HepG2 (cell line): ENCODE results near the gene PUS3. TPM values are rescaled to one million over a fixed set of nuclear protein-coding genes. Genes with fewer than 3 reads are reported as not detected.

Experiments
- ATAC-seq: fragments of 200-7000 bp; cut with Tn5 transposase; 3 replicates; pipeline ENCODE4 v1.9.1; 2020; ENCODE audit warnings: mild to moderate bottlenecking, moderate library complexity
- BruUV-seq: library from RNA; stranded (reverse); fragments of 400-500 nt; replicated peaks from 2 replicates; lab custom pipeline; 2021; lab: Mats Ljungman, UMichigan
- CTCF ChIA-PET: fragments of 300-600 bp; formaldehyde crosslinking; extraction: SDS; loops from one replicate; lab custom pipeline; 2021; ENCODE audit warnings: low total read pairs, inconsistent platforms, low intra/inter-chr PET ratio; lab: Yijun Ruan, JAX
- POLR2A ChIA-PET: fragments of 350-600 bp; sonication (Branson Sonifier 250); formaldehyde crosslinking; loops from one replicate; lab custom pipeline; 2020; ENCODE audit warnings: antibody characterized with exemption, inconsistent platforms; lab: Yijun Ruan, JAX
- DNase-seq: peaks from one replicate; pipeline ENCODE4 v3.0.0-alpha.2; 2015; ENCODE audit warnings: low spot score
- FAIRE-seq: peaks from 3 replicates; lab custom pipeline; 2011; peaks lifted over from hg19 to GRCh38; lab: Jason Lieb, UNC
- H2AFZ ChIP-seq: one replicate; pipeline ENCODE4 v1.6.1; 2011; ENCODE audit warnings: low read length, inconsistent platforms
- H3K27ac ChIP-seq: fragments of 300-600 bp; 3 replicates; pipeline ENCODE4 v1.8.0; 2011; ENCODE audit warnings: mixed run types, mild to moderate bottlenecking, mixed read lengths, low read length, inconsistent platforms; ENCODE audit not compliant: insufficient read depth; ENCODE audit errors: extremely low read length
- H3K27me3 ChIP-seq, 2 experiments: fragments of 200-600 bp in 1 of 2; 2 replicates in 1 of 2; 3 replicates in 1 of 2; pipeline versions ENCODE4 v1.6.0 to v1.8.0; 2011; ENCODE audit warnings: low read length in 2 of 2, mild to moderate bottlenecking in 2 of 2, moderate library complexity in 2 of 2, inconsistent platforms in 1 of 2; ENCODE audit not compliant: insufficient read depth in 2 of 2, control insufficient read depth in 1 of 2
- H3K36me3 ChIP-seq, 2 experiments: fragments of 200-600 bp in 1 of 2; replicated peaks in 1 of 2; 2 replicates in 1 of 2; 3 replicates in 1 of 2; pipeline versions ENCODE4 v1.5.1 to v1.8.0; 2011; ENCODE audit warnings: low read length in 2 of 2, inconsistent platforms in 1 of 2; ENCODE audit not compliant: insufficient read depth in 2 of 2, control insufficient read depth in 1 of 2
- H3K4me1 ChIP-seq: 2 replicates; pipeline ENCODE4 v1.5.1; 2012; ENCODE audit warnings: low read length, inconsistent platforms; ENCODE audit not compliant: insufficient read depth
- H3K4me2 ChIP-seq: 2 replicates; pipeline ENCODE4 v1.6.0; 2011; ENCODE audit warnings: low read depth, low read length, inconsistent platforms
- H3K4me3 ChIP-seq, 3 experiments: fragments of 200-600 bp in 1 of 3; sonication (generic), shearing (Covaris generic) in 1 of 3; replicated peaks in 1 of 3; 2 replicates each; pipeline ENCODE4 v1.5.1; 2011 to 2016; ENCODE audit warnings: low read length in 3 of 3, inconsistent platforms in 2 of 3, low read depth in 2 of 3, mild to moderate bottlenecking in 2 of 3, control low read depth in 1 of 3, mixed read lengths in 1 of 3; ENCODE audit not compliant: insufficient read depth in 1 of 3
- H3K79me2 ChIP-seq: one replicate; pipeline ENCODE4 v1.6.1; 2011; ENCODE audit warnings: low read length, inconsistent platforms; ENCODE audit not compliant: insufficient read depth
- H3K9ac ChIP-seq: 2 replicates; pipeline ENCODE4 v1.6.0; 2011; ENCODE audit warnings: mild to moderate bottlenecking, low read depth, low read length, inconsistent platforms; ENCODE audit not compliant: insufficient read depth
- H3K9me3 ChIP-seq: 2 replicates; pipeline ENCODE4 v1.5.1; 2012; ENCODE audit warnings: mild to moderate bottlenecking, low read length
- H4K20me1 ChIP-seq: 2 replicates; pipeline ENCODE4 v1.6.0; 2011; ENCODE audit warnings: inconsistent platforms, mild to moderate bottlenecking, low read length, moderate library complexity; ENCODE audit not compliant: insufficient read depth
- AGO2 ChIP-seq: fragments of 200-400 bp; formaldehyde crosslinking; optimal IDR thresholded peaks from 2 replicates; pipeline ENCODE3; 2017; ENCODE audit warnings: mild to moderate bottlenecking, low read depth, low read length, moderate library complexity
- ATF2 ChIP-seq: sonication (generic); formaldehyde crosslinking; IDR thresholded peaks from 2 replicates; pipeline ENCODE4 v1.4.0; 2020; ENCODE audit warnings: missing genetic modification reagents
- BCLAF1 ChIP-seq: fragments of 450-650 bp; IDR thresholded peaks from 2 replicates; pipeline ENCODE4 v1.6.1; 2017; ENCODE audit warnings: mild to moderate bottlenecking
- HNRNPH1 ChIP-seq: fragments of 200-400 bp; formaldehyde crosslinking; optimal IDR thresholded peaks from 2 replicates; pipeline ENCODE3; 2017; ENCODE audit warnings: mild to moderate bottlenecking, low read depth, low read length
- MLLT10 ChIP-seq: sonication (generic); formaldehyde crosslinking; IDR thresholded peaks from 2 replicates; pipeline ENCODE4 v1.4.0; 2020; ENCODE audit warnings: missing genetic modification reagents
- ZNF775 ChIP-seq: sonication (generic); formaldehyde crosslinking; IDR thresholded peaks from 2 replicates; pipeline ENCODE4 v1.4.0; 2020; ENCODE audit warnings: missing genetic modification reagents, mild to moderate bottlenecking, moderate library complexity, borderline replicate concordance
- WGBS: methylation state at CpG from one replicate; pipeline ENCODE4 v1.1.6; 2017; ENCODE audit warnings: low lambda C conversion rate; 5-methylcytosine and 5-hydroxymethylcytosine counted together
- in situ Hi-C: cut with HindIII; loops from 2 replicates; pipeline ENCODE4 v1.10.0; 2017; ENCODE audit warnings: low pct_unique_long_range_greater_than_20kb; ENCODE audit not compliant: extremely low pct_ligation_motif_present
- intact Hi-C: fragments of 100-400 bp; cut with micrococcal nuclease; formaldehyde crosslinking; loops from one replicate; pipeline ENCODE4 v1.10.0; 2022; ENCODE audit not compliant: unreplicated experiment
- polyA plus RNA-seq, 8 experiments: library from polyadenylated mRNA; depleted of rRNA in 3 of 8; stranded (reverse) in 7 of 8; unstranded in 1 of 8; fragments of >200 nt; fragmentation: Illumina TruSeq in 4 of 8; extraction: Trizol in 4 of 8; gene quantifications; 2 replicates each; pipeline versions ENCODE4 v1.2.1 to v1.2.3, GENCODE V29; 2011 to 2016; ENCODE audit warnings: low read depth in 4 of 8, missing spikeins in 1 of 8, mixed read lengths in 1 of 8; ENCODE audit not compliant: insufficient read depth in 1 of 8
- total RNA-seq, 5 experiments: library from RNA; depleted of rRNA; stranded (reverse); fragments of >200 nt; fragmentation: Illumina TruSeq; extraction: Trizol; gene quantifications; 2 replicates each; pipeline ENCODE4 v1.2.3, GENCODE V29; 2016; ENCODE audit warnings: low read depth in 1 of 5

The PUS3 gene
- total and polyA plus RNA-seq, 2 of the 13 experiments (the other 11 are each of a cell fraction or from before 2014, with no cell fraction given): 6.0 to 18.2 TPM

DNA sequence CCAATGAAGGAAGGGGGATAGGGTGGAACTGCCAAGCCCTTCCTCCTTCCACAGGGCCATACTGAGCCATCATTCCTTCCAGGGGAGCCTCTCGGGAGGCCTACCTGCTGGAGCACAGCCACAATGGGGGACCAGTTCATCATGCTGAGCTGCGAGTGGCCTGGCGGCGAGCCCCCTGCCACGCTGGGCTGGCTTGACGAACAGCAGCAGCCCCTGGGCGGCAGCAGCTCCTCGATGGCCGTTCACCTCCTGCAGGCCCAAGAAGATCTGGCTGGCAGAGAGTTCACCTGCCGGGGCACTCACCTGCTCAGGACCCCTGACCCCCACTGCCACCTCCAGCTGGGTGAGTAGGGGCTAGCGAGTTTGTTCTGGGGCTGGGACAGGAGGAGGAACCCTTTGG is 48.7 kb upstream of the PUS3 start (continued):
- TF ChIP-seq ATF2: no peak
- TF ChIP-seq ZNF775 (CRISPR knock-in tag): no peak
- TF ChIP-seq BCLAF1: no peak
- no peak for TF ChIP-seq MLLT10 (CRISPR knock-in tag)

- H4K20me1 ChIP-seq: no peaks in the 10 kb centered on the region
- no TSS peak for BruUV-seq
- ATAC-seq (peak; percentile 17), FAIRE-seq (no peak), DNase-seq (no peak)
- no peak overlapping the region for H3K9ac ChIP-seq
- H2AFZ ChIP-seq: no peak overlapping the region
- ChIA-PET POLR2A (no interaction called here), CTCF (no interaction called here)
- H3K4me1 ChIP-seq: peaks cover 28% of the 10 kb centered on the region
- no peaks in the 10 kb centered on the region for H3K79me2 ChIP-seq
- H3K27ac ChIP-seq: no peak overlapping the region
- H3K9me3 ChIP-seq: no peaks in the 10 kb centered on the region
- 88% methylated on average over 7 of the region's 15 CpGs for WGBS
- no peak overlapping the region for H3K4me3 ChIP-seq
- H3K27me3 ChIP-seq: no peaks in the 10 kb centered on the region; a peak in 1 of 5 replicates
- 0 out of 5 replicates have a peak, but pooled peaks cover 0 to under 1% of the 10 kb centered on the region in 2 experiments for H3K36me3 ChIP-seq
- TF ChIP-seq AGO2 (peak; percentile 44), HNRNPH1 (no peak)
- H3K4me2 ChIP-seq: no peak overlapping the region
- in situ Hi-C loops: no loop called here
- intact Hi-C loops: no loop called here
Observed at GRCh38 chr11:125950696-125951651, 48.0 kb upstream of the PUS3 start.
